Transverse colon (tissue), 3 donors: ENCODE results near the gene ALDH1A2.

Experiments
- CTCF ChIP-seq, 5 experiments: fragments of 200-600 bp in 3 of 5; fragments of 450-650 bp in 2 of 5; sonication (generic) in 3 of 5; IDR thresholded peaks; 1 replicate in 2 of 5; 2 replicates in 3 of 5; pipeline ENCODE4 v1.5.1; 2016 to 2017; ENCODE audit warnings: antibody characterized with exemption in 5 of 5, inconsistent platforms in 3 of 5, mild to moderate bottlenecking in 2 of 5, moderate library complexity in 1 of 5
- EP300 ChIP-seq: sonication (generic); formaldehyde crosslinking; IDR thresholded peaks from one replicate; pipeline ENCODE4 v1.6.1; 2017; ENCODE audit warnings: antibody characterized with exemption, low read depth

- TF ChIP-seq EP300 (no peak), CTCF (IDR thresholded peaks at IDR 0.05) (no peak)
Observed at GRCh38 chr15:57925650-57926049, 139.9 kb downstream of the ALDH1A2 start.
